Stimulated activated naive CD8-positive, alpha-beta T cell treated with anti-CD3 and anti-CD28 coated beads, Interleukin-15, Interleukin-2, amounts not matched to agents 100 ng/mL and 50 ng/mL, for 24 hours (primary cell): ENCODE data around the gene KCNG2.

Source experiments
- H3K27ac Mint-ChIP-seq: one replicate; pipeline ENCODE4 v1.8.0; 2021; ENCODE audit warnings: mild to moderate bottlenecking, mixed read lengths
- H3K27me3 Mint-ChIP-seq: one replicate; pipeline ENCODE4 v1.8.0; 2021; ENCODE audit warnings: mixed read lengths
- H3K36me3 Mint-ChIP-seq: one replicate; pipeline ENCODE4 v1.8.0; 2021; ENCODE audit warnings: low read depth, mixed read lengths
- H3K4me1 Mint-ChIP-seq: one replicate; pipeline ENCODE4 v1.8.0; 2021; ENCODE audit warnings: low read depth, mixed read lengths
- H3K4me3 Mint-ChIP-seq: one replicate; pipeline ENCODE4 v1.8.0; 2021; ENCODE audit warnings: mild to moderate bottlenecking, mixed read lengths
- H3K9me3 Mint-ChIP-seq: one replicate; pipeline ENCODE4 v1.8.0; 2021; ENCODE audit warnings: mixed read lengths

KCNG2 gene

DNA sequence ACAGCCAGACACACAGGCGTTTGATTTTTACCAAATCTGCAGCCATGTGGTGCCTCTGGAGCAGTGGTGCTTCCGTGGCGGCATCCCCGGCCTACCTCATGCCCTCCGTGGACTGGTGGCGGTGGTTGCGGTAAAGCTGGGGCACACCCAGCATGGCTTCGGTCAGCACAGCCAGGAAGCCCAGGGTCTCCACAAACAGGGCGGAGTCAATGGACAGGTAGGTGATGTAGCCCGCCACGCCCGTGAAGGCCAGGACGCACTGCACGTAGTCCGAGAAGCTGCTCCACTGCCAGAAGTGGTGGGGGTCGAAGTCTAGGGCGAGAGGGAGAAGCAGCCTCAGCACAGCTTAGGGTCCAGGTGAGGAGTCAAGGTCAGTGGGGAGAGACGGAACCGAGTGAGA lies 121.4 kb downstream of the KCNG2 start:
- H3K27ac Mint-ChIP-seq: no peak overlapping the region
- peaks cover 8% of the 10 kb centered on the region for H3K4me1 Mint-ChIP-seq
- H3K9me3 Mint-ChIP-seq: no peaks in the 10 kb centered on the region
- peaks cover 35% of the 10 kb centered on the region for H3K36me3 Mint-ChIP-seq
- no peaks in the 10 kb centered on the region for H3K27me3 Mint-ChIP-seq
- H3K4me3 Mint-ChIP-seq: no peak overlapping the region

DNA sequence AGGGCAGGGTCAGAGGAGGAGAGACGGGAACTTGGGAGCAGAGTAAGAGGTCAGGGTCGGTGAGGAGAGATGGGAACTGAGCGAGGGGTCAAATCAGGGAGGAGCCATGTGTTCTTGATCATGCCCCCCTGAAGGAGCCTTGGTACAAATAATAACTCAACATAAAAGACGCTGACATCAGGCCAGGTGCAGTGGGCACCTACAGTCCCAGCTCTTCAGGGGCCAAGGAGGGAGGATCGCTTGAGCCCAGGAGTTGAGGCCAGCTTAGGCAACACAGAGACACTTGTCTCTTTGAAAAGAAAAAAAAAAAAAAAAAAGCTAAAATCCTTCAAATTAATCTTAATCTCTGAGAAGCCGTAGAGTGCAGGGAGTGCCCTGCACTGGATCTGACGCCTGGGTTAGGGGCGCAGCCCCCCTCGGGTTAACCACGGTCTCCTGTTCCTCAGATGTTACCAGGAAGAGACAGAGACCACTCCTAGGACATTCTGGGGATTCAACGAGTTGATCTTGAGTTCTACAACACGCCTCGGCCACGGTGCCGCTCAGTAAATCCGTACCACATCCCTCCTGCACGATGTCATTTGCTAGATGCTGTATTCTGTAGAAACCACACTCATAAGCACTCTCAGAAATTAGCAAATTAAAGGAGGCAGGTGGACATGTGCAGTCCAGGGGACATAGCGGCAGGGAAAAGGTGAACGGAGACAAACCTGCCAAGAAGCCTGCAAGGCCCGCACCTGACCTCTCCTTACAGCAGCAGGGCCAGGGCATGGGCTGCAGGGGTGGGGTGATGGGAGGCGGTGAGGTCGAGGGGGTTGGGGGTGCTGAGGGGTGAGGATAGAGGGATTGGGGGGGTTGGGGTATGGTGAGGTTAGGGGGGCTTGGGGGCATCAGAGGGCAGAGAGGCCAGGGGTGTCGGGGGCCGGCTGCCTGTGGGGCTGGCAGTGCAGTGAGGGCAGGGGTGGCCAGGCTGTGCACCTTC lies 124.5 kb downstream of the KCNG2 start:
- no peaks in the 10 kb centered on the region for H3K27me3 Mint-ChIP-seq
- H3K9me3 Mint-ChIP-seq: no peaks in the 10 kb centered on the region
- H3K36me3 Mint-ChIP-seq: peaks cover 24% of the 10 kb centered on the region
- no peak overlapping the region for H3K4me3 Mint-ChIP-seq
- H3K27ac Mint-ChIP-seq: no peak overlapping the region
- no peaks in the 10 kb centered on the region for H3K4me1 Mint-ChIP-seq

DNA sequence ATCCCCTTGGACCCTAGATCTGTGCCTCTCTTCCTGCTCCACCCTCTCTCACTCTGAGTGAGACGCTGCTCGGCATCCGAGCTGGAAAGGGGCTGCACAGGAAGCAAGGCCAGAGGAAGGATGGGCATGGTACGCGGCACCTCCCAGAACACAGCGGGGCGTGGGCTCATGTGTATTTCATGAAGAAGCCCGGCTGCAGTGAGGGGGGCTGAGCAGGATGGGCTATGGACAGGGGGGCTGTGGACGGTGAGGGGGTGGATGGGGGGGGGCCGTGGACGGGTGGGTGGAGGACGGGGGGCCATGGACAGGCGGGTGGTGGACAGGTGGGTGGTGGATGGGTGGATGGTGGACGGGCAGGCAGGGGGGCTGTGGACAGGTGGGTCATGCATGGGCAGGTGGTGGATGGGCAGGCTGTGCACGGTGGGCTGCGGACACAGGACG lies 125.3 kb downstream of the KCNG2 start:
- H3K4me3 Mint-ChIP-seq: no peak overlapping the region
- H3K4me1 Mint-ChIP-seq: no peaks in the 10 kb centered on the region
- H3K9me3 Mint-ChIP-seq: no peaks in the 10 kb centered on the region
- H3K27me3 Mint-ChIP-seq: no peaks in the 10 kb centered on the region
- peaks cover 24% of the 10 kb centered on the region for H3K36me3 Mint-ChIP-seq
- no peak overlapping the region for H3K27ac Mint-ChIP-seq

DNA sequence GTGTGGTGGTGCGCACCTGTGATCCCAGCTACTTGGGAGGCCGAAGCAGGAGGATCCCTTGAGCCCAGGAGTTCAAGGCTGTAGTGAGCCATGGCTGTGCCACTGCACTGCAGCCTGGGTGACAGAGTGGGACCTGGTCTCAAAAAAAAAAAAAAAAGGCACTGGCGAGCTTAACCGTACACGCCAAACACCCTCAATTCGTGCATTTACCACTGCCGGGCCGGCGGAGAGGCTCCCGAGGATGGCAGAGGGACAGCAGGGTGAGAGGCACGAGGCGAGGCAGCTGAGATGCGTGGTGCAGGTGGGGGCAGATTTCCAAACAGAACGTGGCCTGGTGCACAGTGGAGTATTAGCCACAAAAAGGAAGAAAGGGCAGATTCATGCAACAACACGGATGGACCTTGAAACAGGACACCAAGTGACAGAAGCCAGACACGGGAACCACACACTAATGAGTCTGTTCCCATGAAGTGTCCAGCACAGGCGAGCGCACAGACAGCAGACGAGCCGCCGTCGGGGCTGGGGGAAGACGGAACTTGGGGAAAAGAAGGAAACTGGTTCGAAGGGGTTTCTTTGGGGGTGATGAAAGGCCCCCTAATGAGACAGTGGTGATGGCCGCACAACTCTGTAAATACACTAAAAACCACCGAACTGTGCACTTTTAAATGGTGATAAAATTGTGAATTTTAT lies 126.3 kb downstream of the KCNG2 start:
- Mint-ChIP-seq H3K27me3 (no peaks in the 10 kb centered on the region), H3K4me1 (no peaks in the 10 kb centered on the region), H3K36me3 (peaks cover 33% of the 10 kb centered on the region), H3K9me3 (peaks cover 3% of the 10 kb centered on the region), H3K27ac (no peak overlapping the region), H3K4me3 (no peak overlapping the region)

DNA sequence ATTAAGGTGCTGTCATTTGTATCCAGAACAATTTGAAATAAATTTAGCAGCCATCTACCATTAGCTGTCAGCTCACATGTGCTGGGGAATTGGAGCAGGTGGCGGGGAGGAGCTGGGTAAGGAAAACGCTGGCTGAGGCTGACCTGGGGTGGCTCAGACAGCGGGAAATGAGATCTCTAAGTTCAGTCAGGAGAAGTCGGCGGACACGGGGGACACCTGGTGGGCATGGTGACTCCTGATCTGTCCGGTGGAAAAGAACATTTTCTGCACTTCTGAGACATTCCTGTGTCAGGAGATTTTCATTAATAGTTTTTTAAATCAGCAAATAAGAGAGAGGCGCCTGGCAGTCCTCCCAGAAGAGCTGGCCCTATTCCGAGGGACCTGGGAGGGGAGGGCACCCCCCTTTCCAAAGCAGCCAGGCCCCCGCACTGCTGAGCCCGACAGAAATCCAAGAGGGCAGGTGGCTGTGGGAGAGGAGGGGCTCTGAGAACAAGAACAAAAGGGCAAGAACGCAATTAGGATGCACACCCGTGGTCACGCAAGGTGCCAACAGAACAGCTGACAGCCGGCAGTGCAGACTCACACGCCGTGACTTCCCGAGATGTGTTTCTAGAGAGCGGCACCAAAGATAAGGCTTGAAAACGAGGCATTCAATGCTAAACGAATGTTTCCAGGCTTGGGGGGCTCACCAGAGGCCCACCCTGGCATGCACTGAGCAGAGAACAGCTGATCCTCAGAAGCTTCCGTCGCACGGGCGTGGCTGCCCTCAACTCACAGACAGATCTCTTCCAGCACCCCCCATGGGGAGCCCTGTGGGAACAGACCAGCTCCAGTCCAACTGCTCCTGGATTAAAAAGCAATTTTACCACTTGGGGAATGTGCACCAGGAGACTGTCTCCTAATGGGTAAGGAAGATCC lies 127.3 kb downstream of the KCNG2 start:
- Mint-ChIP-seq H3K36me3 (peaks cover 40% of the 10 kb centered on the region), H3K27ac (no peak overlapping the region), H3K27me3 (no peaks in the 10 kb centered on the region), H3K4me1 (no peaks in the 10 kb centered on the region), H3K9me3 (peaks cover 11% of the 10 kb centered on the region), H3K4me3 (no peak overlapping the region)

DNA sequence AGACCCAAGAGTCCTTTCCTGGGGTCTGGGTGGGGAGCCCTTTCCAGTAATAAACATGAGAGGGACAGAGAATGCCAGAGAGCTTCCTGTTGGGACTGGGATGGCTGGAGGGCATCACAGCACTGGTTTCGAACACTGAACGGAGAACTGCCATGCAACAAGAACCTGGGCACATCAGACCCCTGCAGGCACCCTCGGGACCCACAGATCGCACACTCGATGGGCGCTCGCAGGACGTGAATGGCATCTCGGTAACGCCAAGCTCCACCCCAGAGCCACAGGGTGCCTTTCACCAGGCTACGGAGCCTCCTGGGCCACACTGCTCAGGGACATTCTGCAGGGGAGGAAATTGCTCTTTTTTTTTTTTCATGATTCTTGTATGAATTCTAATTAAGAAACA lies 128.6 kb downstream of the KCNG2 start:
- no peaks in the 10 kb centered on the region for H3K27me3 Mint-ChIP-seq
- no peak overlapping the region for H3K27ac Mint-ChIP-seq
- no peak overlapping the region for H3K4me3 Mint-ChIP-seq
- H3K9me3 Mint-ChIP-seq: peaks cover 16% of the 10 kb centered on the region
- H3K36me3 Mint-ChIP-seq: peaks cover 46% of the 10 kb centered on the region
- no peaks in the 10 kb centered on the region for H3K4me1 Mint-ChIP-seq

DNA sequence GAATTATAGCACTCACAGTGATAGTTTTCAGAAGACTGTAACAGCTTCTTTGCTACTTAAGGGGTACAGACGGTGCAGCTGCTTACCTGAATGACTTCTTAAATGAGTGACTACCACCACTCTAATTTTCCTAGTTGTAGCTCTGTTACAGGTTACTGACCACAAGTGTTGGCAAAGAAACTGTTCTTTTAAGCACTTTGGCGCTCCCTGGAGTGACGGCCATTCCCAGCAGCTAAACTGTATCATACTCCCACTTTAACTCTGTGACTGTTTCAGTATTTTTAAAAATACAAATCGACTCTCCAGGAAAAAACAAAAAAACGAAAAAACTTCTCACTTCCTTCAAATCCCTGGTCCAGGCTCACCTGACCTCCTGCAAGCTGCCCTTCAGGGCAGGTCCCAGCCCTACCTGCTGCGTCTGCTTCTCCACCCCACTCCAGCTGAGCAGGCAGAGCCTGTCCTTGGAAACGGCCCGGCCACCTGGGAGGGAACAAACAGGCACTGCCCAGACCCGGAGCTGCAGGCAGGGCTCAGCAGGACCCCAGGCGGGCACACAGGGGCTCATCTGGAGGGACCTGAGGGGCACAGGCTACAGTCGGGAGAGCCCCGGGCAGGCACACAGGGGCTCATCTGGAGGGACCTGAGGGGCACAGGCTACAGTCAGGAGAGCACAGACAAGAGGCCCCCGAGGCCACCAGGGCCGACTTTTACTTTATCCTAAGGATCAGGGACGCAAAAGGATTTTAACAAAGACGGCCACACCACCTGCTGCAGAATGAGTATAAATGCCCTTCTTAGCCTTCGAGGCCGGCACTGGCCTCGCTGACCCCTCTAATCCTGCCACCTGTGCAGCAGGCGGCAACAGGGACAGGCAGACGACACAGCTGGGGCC lies 129.2 kb downstream of the KCNG2 start:
- no peak overlapping the region for H3K27ac Mint-ChIP-seq
- H3K36me3 Mint-ChIP-seq: peaks cover 50% of the 10 kb centered on the region
- H3K4me1 Mint-ChIP-seq: no peaks in the 10 kb centered on the region
- H3K4me3 Mint-ChIP-seq: no peak overlapping the region
- H3K27me3 Mint-ChIP-seq: no peaks in the 10 kb centered on the region
- H3K9me3 Mint-ChIP-seq: peaks cover 19% of the 10 kb centered on the region

DNA sequence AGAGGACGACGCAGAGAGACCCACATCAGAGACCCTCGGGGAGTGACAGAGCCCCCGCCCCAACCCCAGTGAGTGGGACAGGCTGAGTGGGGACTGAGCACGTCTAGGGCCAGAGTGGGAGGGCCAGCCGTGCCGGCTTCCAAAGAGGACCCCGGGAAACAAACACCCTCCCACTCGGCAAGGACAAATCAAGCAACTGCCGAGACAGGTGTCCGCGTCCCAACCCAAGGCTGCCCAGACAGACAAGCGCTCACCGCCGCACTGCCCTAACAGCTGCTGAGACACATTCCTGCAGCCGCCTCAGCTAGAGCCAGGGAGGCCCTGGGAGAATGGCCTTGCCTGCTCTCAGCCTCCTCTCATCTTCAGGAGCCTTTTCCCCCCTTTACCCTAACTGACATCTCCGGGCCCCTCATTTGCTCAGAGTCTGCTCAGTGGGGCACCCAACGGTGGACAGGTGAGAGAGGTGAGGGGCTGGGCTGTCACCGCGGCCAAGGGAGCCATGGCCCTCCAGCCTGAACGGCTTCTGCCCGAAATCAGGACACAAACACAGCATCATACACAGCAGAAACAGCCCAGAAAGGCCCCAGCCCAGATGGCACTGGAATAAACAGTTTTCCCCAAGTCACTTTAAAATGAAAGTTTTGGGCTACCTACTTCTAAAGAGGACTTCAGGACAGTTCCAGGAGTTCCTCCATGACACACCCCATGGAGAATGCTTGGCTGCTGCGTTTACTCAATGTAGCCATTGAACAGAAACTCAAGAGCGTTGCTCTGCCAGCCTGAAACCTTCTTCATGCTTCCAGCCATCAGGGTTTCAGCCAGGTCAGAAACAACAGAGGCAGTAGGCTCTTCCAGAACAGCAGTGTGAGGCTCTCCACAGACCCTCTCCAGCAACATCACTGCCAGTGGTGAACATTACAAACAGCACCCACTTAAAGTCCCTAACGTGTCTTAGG lies 130.1 kb downstream of the KCNG2 start:
- H3K4me3 Mint-ChIP-seq: no peak overlapping the region
- H3K4me1 Mint-ChIP-seq: no peaks in the 10 kb centered on the region
- H3K9me3 Mint-ChIP-seq: peaks cover 21% of the 10 kb centered on the region
- peaks cover 60% of the 10 kb centered on the region for H3K36me3 Mint-ChIP-seq
- no peak overlapping the region for H3K27ac Mint-ChIP-seq
- no peaks in the 10 kb centered on the region for H3K27me3 Mint-ChIP-seq

DNA sequence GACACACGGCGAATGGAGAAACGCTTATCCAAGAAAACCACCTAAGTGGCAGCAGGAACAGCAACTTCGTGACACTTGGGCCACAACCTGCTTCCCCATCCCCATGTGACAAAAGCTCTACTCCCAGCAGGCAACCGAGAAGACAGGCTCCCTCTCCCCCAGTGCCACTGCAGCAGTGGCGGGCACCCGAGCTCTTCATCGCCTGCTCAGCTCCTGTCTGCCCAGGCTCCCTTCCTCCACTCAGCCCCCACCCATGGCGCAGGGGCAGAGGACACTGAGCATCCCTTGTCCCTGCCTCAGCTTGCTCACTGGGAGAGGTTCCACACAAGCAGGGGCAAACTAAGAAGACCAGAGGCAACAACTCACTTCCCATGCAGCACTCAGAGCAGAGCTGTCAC lies 130.8 kb downstream of the KCNG2 start:
- Mint-ChIP-seq H3K36me3 (peaks cover 63% of the 10 kb centered on the region), H3K4me1 (no peaks in the 10 kb centered on the region), H3K9me3 (peaks cover 28% of the 10 kb centered on the region), H3K27ac (no peak overlapping the region), H3K27me3 (no peaks in the 10 kb centered on the region), H3K4me3 (no peak overlapping the region)

DNA sequence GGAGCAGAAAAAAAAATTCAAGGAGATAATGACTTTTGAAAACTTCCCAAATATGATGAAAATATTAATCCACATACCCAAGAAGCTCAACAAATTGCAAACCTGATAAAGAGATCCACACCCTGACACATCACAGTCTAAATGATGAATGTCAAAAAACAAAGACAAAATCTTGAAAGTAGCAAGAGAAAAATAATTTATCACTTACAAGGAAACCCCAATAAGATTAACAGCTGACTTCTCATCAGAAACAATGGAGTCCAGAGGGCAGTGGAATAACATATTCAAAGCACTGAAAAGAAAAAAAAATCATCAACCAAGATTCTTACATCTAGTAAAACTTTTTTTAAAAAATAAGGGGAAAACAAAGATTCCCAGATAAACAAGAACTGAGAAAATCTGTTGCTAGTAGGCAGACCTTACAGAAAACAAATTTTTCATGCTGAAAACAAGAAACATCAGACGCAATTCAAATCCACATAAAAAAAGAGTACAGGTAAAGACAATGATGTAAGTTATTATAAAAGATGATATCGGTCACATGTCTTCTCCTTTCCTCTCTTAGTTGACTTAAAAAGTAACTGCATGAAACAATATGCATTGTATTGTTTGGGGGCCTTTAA lies 132.4 kb downstream of the KCNG2 start:
- Mint-ChIP-seq H3K4me1 (no peaks in the 10 kb centered on the region), H3K27ac (no peak overlapping the region), H3K4me3 (no peak overlapping the region), H3K9me3 (peaks cover 37% of the 10 kb centered on the region), H3K36me3 (peaks cover 71% of the 10 kb centered on the region), H3K27me3 (no peaks in the 10 kb centered on the region)

DNA sequence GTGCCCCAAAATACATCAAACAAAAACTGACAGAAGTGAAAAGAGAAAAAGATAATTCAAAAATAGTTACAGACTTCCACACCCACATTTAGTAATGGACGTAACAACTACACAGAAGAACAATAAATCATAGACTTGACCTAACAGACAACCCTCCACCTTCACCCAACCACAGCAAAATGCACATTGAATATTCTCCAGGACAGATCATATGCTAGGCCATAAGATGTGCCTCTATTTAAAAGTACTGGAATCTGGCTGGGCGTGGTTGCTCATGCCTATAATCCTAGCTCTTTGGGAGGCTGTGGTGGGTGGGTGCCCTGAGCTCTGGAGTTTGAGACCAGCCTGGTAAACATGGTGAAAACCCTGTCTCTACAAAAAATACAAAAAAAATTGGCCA lies 133.7 kb downstream of the KCNG2 start:
- H3K4me1 Mint-ChIP-seq: no peaks in the 10 kb centered on the region
- H3K27ac Mint-ChIP-seq: no peak overlapping the region
- H3K36me3 Mint-ChIP-seq: peaks cover 78% of the 10 kb centered on the region
- no peak overlapping the region for H3K4me3 Mint-ChIP-seq
- H3K9me3 Mint-ChIP-seq: peaks cover 37% of the 10 kb centered on the region
- H3K27me3 Mint-ChIP-seq: no peaks in the 10 kb centered on the region

DNA sequence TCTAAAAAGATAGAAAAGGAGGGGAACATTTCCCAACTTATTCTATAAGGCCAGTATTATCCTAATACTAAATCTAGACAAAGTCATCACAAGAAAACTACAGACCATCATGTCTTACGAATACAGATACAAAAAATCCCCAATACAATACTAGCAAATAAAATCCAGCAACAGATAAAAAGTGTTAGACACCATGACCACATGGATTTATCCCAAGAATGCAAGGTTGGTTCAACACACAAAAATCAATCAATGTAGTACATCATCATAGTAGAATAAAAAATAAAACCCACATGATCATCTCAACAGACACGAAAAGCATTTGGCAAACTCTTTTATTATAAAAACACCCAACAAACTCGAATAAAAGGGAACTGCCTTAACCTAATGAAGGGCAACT lies 135.2 kb downstream of the KCNG2 start:
- H3K4me3 Mint-ChIP-seq: no peak overlapping the region
- no peaks in the 10 kb centered on the region for H3K27me3 Mint-ChIP-seq
- no peaks in the 10 kb centered on the region for H3K4me1 Mint-ChIP-seq
- peaks cover 92% of the 10 kb centered on the region for H3K36me3 Mint-ChIP-seq
- peaks cover 37% of the 10 kb centered on the region for H3K9me3 Mint-ChIP-seq
- H3K27ac Mint-ChIP-seq: no peak overlapping the region

DNA sequence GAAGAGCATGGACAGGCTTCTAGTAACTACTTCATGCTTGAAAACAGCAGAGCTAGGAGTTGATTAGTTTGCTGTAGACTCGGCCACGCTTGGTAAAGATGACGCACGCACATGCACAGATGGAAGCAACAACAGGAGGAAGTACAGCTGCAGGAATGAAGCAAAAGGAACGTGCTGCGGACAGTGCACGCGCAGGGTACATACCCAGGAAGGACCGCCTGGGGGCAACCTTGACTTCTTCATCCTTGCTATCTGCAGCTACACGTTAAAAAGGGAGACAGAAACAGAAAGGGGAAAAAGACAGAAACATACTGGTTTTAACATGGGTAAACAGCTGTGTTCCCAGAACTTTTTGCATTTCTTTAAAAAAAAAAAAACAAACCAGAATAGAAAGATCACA lies 136.0 kb downstream of the KCNG2 start:
- no peak overlapping the region for H3K27ac Mint-ChIP-seq
- H3K36me3 Mint-ChIP-seq: peaks cover 90% of the 10 kb centered on the region
- no peaks in the 10 kb centered on the region for H3K4me1 Mint-ChIP-seq
- H3K9me3 Mint-ChIP-seq: peaks cover 36% of the 10 kb centered on the region
- no peaks in the 10 kb centered on the region for H3K27me3 Mint-ChIP-seq
- H3K4me3 Mint-ChIP-seq: no peak overlapping the region
